Ureter (tissue), 1 donor: ENCODE measurements around the gene MACO1. TPM values are rescaled to one million over a fixed set of nuclear protein-coding genes. Genes with fewer than 3 reads are reported as not detected.
"Not testable (repeated sequence)": the region's sequence is repeated elsewhere in the genome, so short reads cannot be mapped to it uniquely, and the experiment has no call there.

Source experiments
- DNase-seq: peaks from one replicate; pipeline ENCODE4 v3.0.0-alpha.2; 2020; ENCODE audit warnings: low spot score
- total RNA-seq: library from RNA; stranded (reverse); gene quantifications from one replicate; pipeline ENCODE4 v1.2.4, GENCODE V29; 2023
- donor health status: DM: yes; HTN: yes; CAD: no.

The MACO1 gene
- total RNA-seq, 1 donor from 2014 or later: 22.3 TPM

DNA sequence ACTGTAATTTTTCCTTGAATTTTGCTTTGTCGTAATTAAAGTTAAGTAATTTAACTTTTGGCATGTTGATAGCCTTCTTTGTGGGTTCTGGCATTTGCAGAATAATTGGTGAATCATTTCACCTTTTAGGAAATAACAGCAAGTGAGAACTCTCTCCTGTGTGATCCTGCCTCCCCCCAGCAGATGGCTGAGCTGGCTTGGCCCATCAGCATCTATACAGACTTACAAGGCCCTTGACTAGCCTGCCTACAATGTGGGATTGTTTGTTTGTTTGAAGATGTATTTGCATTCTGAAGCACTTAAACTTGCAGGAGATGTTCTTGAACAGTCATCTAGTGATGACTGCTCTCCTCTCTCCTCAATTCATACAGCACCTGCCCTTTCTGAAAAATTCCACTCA, 55.9 kb downstream of the MACO1 start:
- no peak for DNase-seq

DNA sequence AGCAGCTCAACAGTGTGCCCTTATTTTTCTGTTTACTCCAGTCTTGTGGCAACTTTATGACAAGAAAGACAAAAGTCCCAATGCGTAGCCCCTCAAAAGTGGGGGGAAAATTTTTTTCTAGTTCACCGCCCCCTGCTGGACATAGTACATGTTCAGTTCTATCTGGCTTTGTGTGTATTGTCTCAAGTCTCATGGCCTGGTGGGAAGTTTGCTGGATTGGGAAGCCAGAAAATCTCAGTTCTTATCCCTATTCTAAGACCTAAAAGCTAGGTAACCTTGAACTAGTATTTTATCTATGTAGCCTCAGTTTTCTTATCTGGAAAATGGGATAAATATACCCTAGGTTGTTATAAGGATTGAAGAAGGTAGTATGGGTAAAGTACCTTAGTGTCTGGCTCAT, 56.9 kb downstream of the MACO1 start:
- no peak for DNase-seq

DNA sequence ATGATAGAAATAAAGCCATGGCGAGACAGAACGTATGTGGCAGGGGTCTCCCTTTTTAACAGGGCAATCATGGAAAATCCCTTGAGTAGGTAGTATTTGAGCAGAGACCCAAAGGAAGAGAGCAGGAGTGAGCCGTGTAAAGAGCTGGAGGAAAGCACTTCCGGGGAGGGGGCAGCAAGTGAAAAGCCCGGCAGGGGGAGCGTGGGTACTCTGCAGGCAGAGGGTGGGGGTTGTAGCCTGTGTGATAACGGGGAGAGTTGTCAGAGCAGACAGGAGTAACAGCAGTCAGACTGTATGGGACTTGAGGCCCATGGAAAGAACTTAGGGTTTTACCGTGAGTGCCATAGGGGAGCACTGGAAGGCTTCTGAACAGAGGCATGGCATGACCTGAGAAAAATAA, 61.6 kb downstream of the MACO1 start:
- DNase-seq: no peak

DNA sequence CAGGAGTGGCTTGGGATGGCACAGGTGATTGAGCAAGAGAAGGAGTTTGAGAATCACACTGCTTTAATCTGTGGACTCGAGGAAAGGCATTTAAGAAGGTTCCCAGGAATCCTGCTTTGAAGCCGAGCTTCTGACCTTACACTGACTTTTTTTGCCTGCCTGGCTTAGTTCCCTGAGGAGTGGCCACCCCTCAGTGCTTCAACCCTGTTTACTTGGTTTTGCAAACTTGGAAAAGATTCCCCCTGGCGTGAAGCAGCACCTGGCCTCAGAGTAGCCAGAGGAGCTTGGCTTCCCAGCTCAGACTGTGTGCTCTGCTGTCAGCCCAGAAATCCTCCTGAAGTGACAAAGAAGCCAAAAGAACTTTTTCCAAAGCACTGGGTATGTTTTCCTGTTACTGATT, 64.3 kb downstream of the MACO1 start:
- no peak for DNase-seq

DNA sequence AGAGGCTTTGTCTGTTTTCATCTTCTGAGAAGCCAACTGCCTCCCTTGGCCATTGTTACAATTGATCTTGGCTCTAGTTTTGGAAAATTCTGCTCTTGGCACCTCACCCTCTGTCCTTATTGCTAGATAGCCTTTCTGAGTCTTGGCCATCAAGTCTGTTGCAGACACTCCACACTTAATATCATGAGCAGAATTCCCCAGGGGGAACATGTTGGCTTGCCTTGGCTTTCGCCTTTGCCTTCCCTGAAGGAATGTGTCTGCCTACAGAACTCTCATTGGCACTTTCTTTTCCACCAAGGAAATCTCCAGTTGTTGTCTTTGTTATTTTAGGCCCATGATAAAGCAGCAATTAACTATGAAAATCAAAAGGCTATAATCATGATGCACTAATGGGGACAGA, 70.0 kb downstream of the MACO1 start:
- no peak for DNase-seq

DNA sequence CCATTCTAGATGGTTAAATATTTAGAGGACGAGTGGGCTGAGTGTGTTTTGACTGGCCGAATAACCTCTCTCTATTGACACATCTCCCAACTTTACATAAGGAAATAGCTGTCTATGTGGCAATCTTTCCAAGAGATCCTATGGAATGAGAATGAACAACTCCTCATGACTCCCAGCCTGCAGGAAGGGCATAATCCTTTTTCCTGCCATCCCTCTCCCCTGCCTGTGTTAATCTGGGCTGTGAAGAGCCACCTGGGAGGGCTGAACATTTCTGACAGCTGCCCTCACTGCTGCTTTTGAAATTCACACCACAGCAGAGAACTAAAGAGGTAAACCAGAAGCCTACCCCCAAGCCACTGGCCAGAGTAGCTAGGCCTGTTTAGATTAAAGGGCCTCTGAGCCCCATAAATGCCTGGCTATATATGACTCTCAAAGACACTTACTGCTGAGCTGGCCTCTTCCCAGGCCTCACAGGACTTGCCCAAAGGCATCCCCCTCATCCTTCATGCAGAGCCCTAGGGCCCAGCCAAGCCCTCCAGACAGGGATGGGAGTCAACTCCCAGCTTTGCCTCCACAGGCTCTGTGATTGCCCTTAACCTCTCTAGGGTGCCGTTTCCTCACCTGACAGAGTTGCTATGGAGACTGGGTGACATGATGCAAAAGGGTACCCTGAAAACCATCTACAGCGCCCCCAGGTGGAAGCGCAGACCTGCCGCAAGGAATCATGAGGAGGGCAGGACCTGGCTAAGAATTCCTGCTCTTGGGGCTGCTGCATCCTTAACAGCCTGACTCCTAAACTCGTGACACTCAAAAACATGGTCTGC, 70.8 kb downstream of the MACO1 start:
- no peak for DNase-seq

DNA sequence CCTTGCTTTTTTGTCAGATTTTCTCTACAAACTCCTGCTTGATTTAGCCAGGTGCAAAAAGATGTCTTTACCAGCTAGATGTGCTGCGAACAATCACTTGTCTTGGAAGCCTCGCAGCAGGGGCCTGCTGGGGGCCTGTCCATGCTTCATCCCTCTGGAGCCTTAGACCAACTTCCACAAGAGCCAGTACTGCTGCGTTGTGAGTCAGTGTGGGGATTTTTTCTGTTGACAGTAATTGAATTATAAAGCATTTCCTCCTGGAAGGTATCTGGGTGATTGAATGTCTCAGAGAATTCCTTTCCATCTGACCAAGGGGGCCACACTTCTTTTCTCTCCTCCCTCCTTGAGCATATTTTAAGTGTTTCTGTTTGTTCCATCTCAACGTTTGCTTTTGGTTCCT, 72.3 kb downstream of the MACO1 start:
- DNase-seq: no peak

DNA sequence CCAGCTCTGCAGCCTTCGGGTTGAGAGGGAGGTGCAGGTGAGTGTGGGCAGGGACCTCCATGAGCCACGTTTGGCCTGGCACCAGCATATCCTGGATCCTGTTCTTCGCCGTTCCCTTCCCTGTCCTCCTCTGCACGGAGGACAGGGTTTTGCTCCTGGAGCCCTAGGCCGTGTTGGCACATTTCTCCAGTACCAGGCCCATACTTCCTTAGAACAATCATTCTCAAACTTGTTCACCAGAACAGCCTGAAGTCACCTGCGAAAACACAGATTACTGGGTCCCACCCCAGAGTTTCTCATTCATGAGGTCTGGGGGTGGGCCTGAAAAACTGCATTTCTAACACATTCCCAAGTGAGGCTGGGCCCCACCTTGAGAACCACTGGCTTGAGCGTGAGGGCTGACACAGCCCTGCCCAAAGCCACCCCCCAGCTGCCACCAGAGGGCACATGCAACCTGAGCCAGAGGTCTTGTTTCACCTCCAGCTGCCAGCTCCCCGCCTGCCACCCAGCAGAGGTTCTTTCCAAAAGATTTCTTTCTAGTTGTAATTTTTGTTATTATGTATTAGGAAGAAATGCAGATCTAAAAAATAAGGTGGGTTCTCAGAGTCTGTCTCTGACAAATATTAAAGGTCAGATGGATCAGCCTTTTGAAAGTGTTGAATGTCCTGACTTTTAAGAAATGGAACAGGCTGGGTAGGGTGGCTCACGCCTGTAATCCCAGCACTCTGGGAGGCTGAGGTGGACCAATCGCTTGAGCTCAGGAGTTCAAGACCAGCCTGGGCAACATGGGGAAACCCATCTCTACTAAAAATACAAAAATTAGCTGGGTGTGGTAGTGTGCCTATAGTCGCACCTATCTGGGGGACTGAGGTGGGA, 73.1 kb downstream of the MACO1 start:
- peak; percentile 68 for DNase-seq

DNA sequence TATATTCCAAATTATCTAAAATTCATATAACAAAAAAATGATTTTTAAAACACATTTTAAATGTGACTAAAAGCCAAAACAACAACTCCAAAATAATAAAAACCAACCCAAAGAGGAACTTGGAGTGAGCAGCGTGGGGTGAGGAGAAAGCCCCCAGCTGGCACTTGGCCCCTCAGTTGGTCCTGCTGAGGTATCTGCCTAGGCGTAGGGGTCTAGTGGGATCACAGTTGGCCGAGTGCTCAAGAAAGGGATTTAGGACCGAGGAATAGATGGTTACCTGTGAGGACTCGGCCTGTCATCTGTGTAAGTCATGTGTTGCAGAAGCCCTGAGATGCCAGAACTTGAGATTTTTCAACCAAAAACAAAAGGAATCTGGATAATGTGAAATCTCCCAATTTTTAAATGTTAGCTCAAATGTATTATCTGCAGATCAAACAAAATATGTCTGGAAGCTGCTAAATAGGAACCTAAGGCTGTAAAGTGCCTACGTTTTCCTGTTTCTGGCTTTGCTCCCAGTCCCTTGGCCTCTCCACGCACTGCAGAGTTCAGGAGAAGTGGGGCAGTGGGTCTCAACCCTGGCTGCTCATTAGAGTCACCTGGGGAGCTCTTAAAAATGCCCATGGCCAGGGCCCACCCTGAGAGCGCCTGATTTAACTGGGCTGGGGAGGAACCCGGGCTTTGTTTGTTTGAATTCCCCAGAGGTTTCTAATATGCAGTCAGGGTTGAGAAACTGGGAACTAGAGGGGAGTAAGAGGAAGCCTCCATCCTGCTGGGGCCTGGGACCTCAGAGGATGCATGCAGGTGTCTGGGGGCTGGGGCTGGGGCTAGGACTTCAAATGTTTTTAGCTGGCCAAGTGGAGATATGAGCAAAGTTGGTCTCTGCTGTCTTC, 74.3 kb downstream of the MACO1 start:
- no peak for DNase-seq

DNA sequence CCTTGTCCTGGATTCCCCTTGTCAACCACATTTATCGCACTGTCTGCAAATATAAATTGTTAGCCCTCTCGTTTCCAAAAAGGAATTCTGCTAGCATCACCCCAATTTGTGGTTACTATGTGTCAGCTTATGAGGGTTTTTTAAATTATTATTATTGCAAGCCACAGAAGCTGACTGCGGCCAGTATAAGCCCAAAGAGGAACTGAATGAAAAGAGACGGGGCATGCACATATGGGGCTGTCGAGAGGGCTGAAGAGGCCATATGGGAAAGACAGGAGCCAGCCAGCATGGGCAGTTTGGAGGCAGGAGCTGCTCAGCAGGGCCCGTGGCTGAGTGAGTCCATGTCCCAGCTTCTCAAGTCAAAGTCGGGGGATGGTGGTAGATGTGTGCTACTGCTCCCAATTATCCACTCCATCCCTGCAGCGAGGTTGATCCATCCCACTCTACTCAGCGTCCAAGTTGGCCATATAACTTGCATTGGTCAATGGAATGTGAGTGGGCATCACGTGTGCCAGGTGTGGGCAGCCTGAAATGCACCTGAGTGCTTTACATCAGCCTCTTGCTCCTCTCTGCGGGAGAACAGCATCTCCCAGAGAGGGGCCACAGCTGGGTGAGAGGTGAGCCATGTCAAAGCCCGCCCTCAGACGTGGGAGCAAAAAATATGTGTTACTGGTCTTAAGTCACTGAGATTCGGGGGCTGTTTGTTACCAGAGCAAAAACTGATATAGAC, 75.1 kb downstream of the MACO1 start:
- DNase-seq: no peak

DNA sequence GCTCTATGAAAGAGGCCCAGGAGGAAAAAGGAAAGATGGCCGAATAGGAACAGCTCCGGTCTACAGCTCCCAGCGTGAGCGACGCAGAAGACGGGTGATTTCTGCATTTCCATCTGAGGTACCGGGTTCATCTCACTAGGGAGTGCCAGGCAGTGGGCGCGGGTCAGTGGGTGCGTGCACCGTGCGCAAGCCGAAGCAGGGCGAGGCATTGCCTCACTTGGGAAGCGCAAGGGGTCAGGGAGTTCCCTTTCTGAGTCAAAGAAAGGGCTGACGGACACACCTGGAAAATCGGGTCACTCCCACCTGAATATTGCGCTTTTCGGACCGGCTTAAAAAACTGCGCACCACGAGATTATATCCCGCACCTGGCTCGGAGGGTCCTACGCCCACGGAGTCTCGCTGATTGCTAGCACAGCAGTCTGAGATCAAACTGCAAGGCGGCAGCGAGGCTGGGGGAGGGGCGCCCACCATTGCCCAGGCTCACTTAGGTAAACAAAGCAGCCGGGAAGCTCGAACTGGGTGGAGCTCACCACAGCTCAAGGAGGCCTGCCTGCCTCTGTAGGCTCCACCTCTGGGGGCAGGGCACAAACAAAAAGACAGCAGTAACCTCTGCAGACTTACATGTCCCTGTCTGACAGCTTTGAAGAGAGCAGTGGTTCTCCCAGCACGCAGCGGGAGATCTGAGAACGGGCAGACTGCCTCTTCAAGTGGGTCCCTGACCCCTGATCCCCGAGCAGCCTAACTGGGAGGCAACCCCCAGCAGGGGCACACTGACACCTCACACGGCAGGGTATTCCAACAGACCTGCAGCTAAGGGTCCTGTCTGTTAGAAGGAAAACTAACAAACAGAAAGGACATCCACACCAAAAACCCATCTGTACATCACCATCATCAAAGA, 76.1 kb downstream of the MACO1 start:
- not testable (repeated sequence) for DNase-seq

DNA sequence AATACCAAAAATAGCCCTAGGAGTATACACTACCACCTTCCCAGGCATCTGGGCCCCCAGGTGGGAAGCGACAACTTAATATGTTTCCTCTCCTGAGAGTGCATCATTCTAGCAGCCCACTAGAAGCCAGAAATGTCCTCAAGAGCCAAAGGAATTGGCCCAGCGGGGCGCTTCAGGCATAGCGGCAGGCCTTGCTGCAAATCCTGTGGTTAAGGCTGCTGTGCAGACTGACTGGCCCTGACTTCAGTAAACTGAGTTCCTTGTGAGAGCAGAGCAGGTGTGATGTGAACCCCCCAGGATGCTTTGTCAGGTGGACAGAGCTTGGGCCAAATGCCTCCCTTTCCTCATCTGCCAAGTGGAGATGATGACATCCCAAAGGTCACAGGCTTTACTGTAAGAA, 83.0 kb downstream of the MACO1 start:
- no peak for DNase-seq

DNA sequence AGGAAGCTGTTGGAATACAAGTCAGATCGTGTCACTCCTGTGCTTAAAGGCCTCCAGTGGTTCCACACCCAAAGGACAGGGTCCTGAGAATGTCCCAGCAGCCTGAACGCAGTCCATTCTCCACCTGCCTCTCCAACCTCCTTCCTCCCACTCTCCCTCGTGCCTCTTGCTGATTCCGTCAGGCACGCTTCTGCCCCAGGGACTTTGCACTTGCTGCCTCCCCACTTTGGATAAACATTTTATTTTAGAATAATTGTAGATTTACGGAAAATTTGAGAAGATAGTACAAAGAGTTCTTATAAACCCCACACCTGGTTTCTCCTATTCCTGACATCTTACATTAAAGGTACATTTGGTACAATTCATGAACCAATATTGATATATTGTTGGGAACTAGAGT, 84.3 kb downstream of the MACO1 start:
- DNase-seq: peak; percentile 24

DNA sequence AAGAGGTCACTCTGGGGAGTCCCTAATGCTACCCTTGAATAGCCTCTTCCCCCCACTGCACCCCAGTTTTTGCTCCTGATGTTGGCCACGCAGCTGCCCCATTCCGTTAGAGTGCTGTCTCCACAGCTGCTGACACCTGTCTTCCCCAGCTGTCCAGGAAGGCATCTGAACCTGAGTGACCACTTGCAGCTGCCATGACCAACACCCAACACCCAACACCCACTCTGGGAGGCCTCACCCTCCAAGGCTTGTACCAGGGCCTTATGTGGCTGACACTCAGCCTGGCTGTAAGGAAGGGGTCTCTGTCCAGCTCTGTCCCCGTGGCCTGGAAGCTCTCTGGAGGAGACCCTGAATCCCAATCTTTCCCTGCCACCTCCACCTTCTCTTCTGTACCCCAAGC, 86.0 kb downstream of the MACO1 start:
- no peak for DNase-seq

DNA sequence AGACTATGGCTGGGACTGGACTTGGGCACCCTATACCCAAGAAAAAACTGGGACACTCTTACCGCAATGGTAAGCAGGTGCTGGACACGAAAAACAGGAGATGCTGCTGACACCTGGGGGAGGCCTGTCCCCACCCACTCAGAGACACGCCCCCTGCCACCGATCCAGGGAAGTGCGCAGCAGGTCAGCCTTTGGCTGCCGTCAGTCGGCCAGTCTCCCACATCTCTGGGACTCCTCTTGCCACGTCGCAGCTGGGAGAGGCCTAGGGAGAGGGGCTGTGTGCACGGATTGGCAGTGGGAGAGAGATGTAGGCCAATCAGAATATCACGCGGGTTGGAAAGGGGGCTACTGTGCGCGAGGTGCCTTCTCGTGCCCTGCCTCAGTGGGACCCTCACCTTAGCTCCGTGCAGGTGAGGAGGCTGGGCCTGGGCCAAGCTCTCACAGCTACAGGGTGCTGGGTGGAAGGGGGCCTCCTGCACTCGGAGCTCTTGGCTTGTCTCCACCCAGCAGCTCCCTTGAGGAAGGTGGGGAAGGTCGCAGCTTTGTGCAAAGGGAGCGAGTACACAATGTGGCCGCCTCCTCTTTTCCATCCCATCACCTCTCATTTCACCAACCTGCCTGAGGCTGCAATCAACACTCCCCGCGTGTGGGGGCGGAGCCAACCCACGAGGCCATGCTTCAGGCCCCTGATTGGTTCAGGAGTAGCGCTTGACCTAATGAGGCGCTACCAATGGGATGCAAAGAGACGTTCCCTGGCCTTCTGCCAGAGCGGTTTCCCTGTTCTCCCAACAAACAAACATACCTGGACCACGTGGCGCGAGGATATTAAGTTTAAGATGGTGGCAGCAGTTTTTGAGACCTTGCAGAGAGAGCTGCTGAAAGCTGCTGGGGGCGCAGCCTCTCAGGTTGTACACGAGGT, 87.0 kb downstream of the MACO1 start:
- DNase-seq: no peak

DNA sequence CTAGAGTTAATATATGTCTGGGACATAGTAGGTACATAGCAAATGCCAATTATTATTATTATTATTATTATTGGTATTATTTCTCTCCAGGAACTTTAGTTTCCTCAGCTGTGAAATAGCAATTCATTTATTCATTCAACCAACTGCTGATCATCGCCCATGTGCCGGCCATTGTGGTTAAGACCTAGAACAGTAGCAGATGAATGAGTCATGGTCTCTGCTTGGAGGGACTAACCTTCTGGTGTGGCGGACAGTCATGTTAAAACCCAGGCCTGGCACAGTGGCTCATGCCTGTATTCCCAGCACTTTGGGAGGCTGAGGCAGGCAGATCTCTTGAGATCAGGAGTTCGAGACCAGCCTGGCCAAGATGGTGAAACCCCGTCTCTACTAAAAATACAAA, 88.9 kb downstream of the MACO1 start:
- no peak for DNase-seq

DNA sequence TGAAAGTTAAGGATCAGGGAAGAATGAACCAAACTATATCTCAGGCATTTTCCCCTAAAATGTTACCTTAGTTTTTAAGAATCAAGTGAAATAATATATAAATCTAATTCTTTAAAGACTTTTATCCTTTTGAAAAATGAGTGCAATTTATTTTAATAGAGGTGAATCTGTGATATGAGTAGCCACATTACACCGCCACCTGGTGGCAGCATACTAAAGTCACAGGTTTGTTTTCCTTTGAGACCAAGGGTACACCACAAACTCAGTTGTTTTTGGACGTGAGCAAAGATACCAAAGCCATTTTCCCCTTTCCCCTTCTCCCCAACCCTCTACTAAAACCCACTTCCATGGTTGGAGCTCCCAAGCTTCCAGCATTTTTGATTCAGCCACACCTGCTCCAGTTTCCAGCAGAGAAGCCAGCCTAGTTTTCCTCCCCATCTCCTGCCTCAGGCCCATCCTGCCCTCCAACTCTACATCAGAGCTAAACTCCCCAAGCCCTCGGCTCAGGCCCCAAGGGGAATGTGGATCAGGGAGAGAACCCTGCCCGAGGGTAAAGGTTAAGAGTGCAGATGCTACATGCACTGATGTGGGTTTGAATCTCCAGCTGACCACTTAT, 89.9 kb downstream of the MACO1 start:
- DNase-seq: no peak

DNA sequence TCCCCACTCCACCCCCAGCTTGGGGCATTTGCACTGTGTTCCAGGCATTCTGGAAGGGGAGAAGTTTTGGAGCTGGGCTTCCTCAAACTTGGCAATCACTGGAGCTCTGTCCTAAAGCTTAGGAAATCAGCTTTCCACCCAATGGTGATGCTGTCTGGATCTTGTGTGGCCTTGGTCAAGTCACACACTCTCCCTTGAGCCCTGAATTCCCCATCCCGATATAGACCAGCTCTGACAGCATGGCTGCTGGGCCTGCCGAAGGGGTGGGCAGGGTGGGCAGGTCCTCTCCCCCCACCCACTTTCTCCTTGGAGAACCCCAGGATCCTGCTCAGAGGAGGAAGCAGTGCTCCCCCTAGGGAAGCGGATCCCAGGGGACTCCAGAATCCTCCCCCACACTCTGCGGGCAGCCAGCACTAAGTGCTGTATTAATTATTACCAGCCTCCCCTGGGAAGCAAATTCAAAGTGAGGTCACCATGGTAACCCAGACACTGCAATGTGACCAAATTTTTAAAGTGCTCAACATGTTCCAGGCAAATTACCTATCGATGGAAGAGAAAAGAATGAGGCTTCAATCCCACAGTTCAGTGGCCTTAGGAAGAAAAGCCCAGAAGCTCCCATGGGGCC, 91.4 kb downstream of the MACO1 start:
- no peak for DNase-seq
